ENCODE measurements around the gene CRHR1. TPM values are rescaled to one million over a fixed set of nuclear protein-coding genes. Genes with fewer than 3 reads are reported as not detected.
A peak's percentile ranks its signal among the peaks of the same experiment; 100 is the strongest.

Gene CRHR1
- total RNA-seq, 2 experiments from 2014 or later = not detected

DNA sequence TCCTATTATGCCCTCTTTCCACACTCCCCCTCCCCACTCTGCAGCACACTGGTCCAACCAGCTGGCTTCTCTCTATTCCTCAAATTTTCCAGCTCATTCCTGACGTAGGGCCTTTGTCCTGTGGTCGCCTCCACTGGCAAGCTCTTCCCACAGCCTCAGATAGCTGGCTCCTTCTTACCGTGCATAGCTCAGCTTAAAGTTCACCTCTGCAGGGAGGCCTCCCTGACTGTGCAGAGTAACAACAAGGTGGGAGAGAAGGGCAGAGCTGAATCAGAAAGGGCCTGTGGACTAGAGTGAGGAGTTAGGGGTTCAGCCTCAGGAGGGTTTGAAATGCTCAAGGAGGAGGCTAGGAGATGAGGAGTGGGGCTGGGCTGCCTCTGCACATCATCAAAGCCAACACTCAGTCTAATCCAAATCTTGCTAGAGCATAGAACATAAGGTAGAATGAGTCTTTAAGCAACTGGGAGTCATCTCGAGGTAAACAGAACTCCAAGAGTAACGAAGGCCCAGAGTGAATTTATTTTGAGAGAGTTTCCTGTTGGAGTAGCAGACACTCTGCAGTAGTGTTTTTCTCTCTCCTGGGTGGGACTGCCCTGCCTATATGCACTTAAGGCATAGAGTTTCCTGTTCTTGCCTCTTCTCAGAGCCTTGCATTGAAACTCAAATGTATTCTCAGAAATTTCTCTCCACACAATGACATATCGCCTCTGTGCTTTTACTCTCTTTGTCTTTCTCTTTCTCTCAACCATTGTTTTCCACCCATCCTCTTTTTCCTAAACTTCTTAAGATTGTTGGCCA lies 79.9 kb downstream of the CRHR1 start:
- Mint-ChIP-seq H3K4me1 (ENCODE audit: low read depth) (peaks cover 3% of the 10 kb centered on the region), H3K27me3 (peaks cover 46% of the 10 kb centered on the region), H3K36me3 (ENCODE audit: low read depth) (no peaks in the 10 kb centered on the region), H3K4me3 (no peak overlapping the region), H3K9me3 (no peaks in the 10 kb centered on the region), H3K27ac (no peak overlapping the region)
- Histone ChIP-seq H3K4me1 (ENCODE audit: insufficient read depth, low read length) (no peaks in the 10 kb centered on the region), H3K9me3 (ENCODE audit: control insufficient read depth in 1 of 2, insufficient read depth in 1 of 2, low read length in 2 of 2) (no peaks in the 10 kb centered on the region), H3K4me3 (ENCODE audit: low read length) (no peak overlapping the region), H3K36me3 (ENCODE audit: insufficient read depth, low read length) (no peaks in the 10 kb centered on the region), H3K27me3 (ENCODE audit: control insufficient read depth in 1 of 2, insufficient read depth in 2 of 2, low read length in 2 of 2) (peaks cover 7 to 13% of the 10 kb centered on the region in 2 experiments), H3K27ac (ENCODE audit: low read depth in 1 of 2, low read length in 2 of 2) (no peak overlapping the region)
- TF ChIP-seq, protein P1, sequence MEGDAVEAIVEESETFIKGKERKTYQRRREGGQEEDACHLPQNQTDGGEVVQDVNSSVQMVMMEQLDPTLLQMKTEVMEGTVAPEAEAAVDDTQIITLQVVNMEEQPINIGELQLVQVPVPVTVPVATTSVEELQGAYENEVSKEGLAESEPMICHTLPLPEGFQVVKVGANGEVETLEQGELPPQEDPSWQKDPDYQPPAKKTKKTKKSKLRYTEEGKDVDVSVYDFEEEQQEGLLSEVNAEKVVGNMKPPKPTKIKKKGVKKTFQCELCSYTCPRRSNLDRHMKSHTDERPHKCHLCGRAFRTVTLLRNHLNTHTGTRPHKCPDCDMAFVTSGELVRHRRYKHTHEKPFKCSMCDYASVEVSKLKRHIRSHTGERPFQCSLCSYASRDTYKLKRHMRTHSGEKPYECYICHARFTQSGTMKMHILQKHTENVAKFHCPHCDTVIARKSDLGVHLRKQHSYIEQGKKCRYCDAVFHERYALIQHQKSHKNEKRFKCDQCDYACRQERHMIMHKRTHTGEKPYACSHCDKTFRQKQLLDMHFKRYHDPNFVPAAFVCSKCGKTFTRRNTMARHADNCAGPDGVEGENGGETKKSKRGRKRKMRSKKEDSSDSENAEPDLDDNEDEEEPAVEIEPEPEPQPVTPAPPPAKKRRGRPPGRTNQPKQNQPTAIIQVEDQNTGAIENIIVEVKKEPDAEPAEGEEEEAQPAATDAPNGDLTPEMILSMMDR (IDR thresholded peaks at IDR 0.05) = no peak
- CTCF ChIA-PET = no interaction called here
- POLR2A ChIA-PET = no interaction called here
- intact Hi-C loops (cut with DNase I, micrococcal nuclease) = no loop called here
- DNase-seq = peak in 1 of 14 experiments; percentile 0
- ATAC-seq (ENCODE audit: poor library complexity) = no peak

GRCh38 chr17:45867171-45867570 lies 83.1 kb downstream of the CRHR1 start:
- Mint-ChIP-seq H3K27me3 (peaks cover 32% of the 10 kb centered on the region), H3K4me1 (ENCODE audit: low read depth) (peaks cover 3% of the 10 kb centered on the region), H3K9me3 (no peaks in the 10 kb centered on the region), H3K27ac (no peak overlapping the region), H3K36me3 (ENCODE audit: low read depth) (no peaks in the 10 kb centered on the region), H3K4me3 (no peak overlapping the region)
- DNase-seq = no peak
- CTCF ChIA-PET = no interaction called here
- Histone ChIP-seq H3K27me3 (ENCODE audit: control insufficient read depth in 1 of 2, insufficient read depth in 2 of 2, low read length in 2 of 2) (peaks cover 7 to 9% of the 10 kb centered on the region in 2 experiments), H3K27ac (ENCODE audit: low read depth in 1 of 2, low read length in 2 of 2) (no peak overlapping the region), H3K4me3 (ENCODE audit: low read length) (no peak overlapping the region), H3K9me3 (ENCODE audit: control insufficient read depth in 1 of 2, insufficient read depth in 1 of 2, low read length in 2 of 2) (no peaks in the 10 kb centered on the region), H3K4me1 (ENCODE audit: insufficient read depth, low read length) (no peaks in the 10 kb centered on the region), H3K36me3 (ENCODE audit: insufficient read depth, low read length) (no peaks in the 10 kb centered on the region)
- POLR2A ChIA-PET = no interaction called here
- TF ChIP-seq, protein P1 (IDR thresholded peaks at IDR 0.05) = no peak
- intact Hi-C loops (cut with DNase I, micrococcal nuclease) = no loop called here
- no peak for ATAC-seq (ENCODE audit: poor library complexity)

DNA sequence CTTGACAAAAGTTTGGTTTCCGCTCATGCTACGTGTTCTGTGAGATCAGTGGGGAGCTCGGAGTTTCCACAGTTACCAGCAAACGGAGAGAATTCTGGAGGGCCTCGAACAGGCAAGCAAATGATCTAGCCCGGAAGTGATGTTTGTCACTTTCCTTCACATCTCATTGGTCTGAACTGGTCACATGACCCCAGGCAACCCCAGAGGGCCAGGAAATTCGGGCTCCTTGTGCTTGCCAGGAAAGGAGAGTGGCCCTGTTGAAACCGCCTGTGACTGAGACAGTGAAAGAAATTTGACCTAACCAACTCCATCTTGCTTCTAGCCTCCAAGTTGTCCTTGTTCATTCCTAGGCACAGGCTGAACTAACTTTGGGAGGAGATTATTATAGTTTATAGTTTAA lies 83.6 kb downstream of the CRHR1 start:
- no peak overlapping the region for H3K27ac ChIP-seq (ENCODE audit: low read depth in 1 of 2, low read length in 2 of 2)
- ChIA-PET CTCF (no interaction called here), POLR2A (interaction anchor here (0.6 kb wide), 1 partner anchor 11 kb away, joined by 3 read pairs; no protein-coding TSS in a partner anchor)
- Mint-ChIP-seq H3K27ac (no peak overlapping the region), H3K36me3 (ENCODE audit: low read depth) (no peaks in the 10 kb centered on the region), H3K9me3 (no peaks in the 10 kb centered on the region), H3K4me3 (no peak overlapping the region), H3K4me1 (ENCODE audit: low read depth) (peaks cover 3% of the 10 kb centered on the region), H3K27me3 (peaks cover 30% of the 10 kb centered on the region)
- intact Hi-C loops (cut with DNase I, micrococcal nuclease) = no loop called here
- H3K36me3 ChIP-seq (ENCODE audit: insufficient read depth, low read length) = no peaks in the 10 kb centered on the region
- TF ChIP-seq, protein P1 (IDR thresholded peaks at IDR 0.05) = no peak
- no peaks in the 10 kb centered on the region for H3K4me1 ChIP-seq (ENCODE audit: insufficient read depth, low read length)
- ATAC-seq (ENCODE audit: poor library complexity) (no peak), DNase-seq (no peak)
- no peaks in the 10 kb centered on the region for H3K9me3 ChIP-seq (ENCODE audit: control insufficient read depth in 1 of 2, insufficient read depth in 1 of 2, low read length in 2 of 2)
- no peak overlapping the region for H3K4me3 ChIP-seq (ENCODE audit: low read length)
- peaks cover 7 to 9% of the 10 kb centered on the region in 2 experiments for H3K27me3 ChIP-seq (ENCODE audit: control insufficient read depth in 1 of 2, insufficient read depth in 2 of 2, low read length in 2 of 2)

Data from CD4-positive, alpha-beta T cell (primary cell).